B cell (primary cell): ENCODE results near the gene NBEA.
"Not testable (repeated sequence)": the region's sequence is repeated elsewhere in the genome, so short reads cannot be mapped to it uniquely, and the experiment has no call there.

Source experiments
- EZH2 ChIP-seq: IDR thresholded peaks from 2 replicates; pipeline ENCODE4 v1.6.1; 2012; ENCODE audit warnings: borderline replicate concordance, low read depth, mild to moderate bottlenecking, moderate library complexity, low read length; ENCODE audit not compliant: insufficient read depth, poor library complexity, severe bottlenecking
- TF ChIP-seq, protein P1 (sequence below): fragments of 200-600 bp; IDR thresholded peaks from one replicate; pipeline ENCODE4 v1.8.0; 2022; ENCODE audit warnings: antibody characterized with exemption, mild to moderate bottlenecking

DNA sequence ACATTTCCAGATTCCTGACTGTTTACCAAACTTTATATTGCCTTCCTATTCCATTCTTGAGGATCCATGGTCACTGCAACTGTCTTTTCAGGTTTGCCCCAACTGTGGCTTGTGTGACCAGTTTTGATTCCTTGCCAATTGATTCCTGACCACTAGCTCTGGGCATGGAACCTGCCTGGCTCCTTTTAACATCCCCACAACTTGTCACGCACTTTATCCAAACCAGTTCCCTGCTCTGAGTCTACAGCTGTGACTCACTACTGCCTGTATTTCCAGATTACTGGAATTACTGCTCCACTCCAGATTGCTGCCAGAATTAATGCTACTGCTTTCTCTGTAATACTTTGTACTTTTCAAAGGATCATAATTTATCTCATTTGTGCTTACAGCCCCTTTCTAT lies 13.4 kb upstream of the NBEA start:
- TF ChIP-seq, protein P1, sequence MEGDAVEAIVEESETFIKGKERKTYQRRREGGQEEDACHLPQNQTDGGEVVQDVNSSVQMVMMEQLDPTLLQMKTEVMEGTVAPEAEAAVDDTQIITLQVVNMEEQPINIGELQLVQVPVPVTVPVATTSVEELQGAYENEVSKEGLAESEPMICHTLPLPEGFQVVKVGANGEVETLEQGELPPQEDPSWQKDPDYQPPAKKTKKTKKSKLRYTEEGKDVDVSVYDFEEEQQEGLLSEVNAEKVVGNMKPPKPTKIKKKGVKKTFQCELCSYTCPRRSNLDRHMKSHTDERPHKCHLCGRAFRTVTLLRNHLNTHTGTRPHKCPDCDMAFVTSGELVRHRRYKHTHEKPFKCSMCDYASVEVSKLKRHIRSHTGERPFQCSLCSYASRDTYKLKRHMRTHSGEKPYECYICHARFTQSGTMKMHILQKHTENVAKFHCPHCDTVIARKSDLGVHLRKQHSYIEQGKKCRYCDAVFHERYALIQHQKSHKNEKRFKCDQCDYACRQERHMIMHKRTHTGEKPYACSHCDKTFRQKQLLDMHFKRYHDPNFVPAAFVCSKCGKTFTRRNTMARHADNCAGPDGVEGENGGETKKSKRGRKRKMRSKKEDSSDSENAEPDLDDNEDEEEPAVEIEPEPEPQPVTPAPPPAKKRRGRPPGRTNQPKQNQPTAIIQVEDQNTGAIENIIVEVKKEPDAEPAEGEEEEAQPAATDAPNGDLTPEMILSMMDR: not testable (repeated sequence)
- TF ChIP-seq EZH2: not testable (repeated sequence)
